Upper lobe of left lung (tissue), 6 donors: ENCODE measurements around the gene ANKZF1. TPM values are rescaled to one million over a fixed set of nuclear protein-coding genes. Genes with fewer than 3 reads are reported as not detected.
"Not testable (repeated sequence)": the region's sequence is repeated elsewhere in the genome, so short reads cannot be mapped to it uniquely, and the experiment has no call there.

Experiments
- ATAC-seq, 2 donors: fragments of 200-7000 bp; cut with Tn5 transposase; one replicate each; pipeline ENCODE4 v1.9.1; 2022; ENCODE audit warnings: mild to moderate bottlenecking in 2 of 2, moderate library complexity in 2 of 2; ENCODE audit not compliant: low FRiP score in 2 of 2
- DNase-seq, 2 donors: peaks; one replicate each; pipeline ENCODE4 v3.0.0-alpha.2; 2019 to 2020
- H3K27ac ChIP-seq, 4 donors: fragments of 200-600 bp; sonication (generic); one replicate each; pipeline ENCODE4 v1.5.1; 2016 to 2019
- H3K27me3 ChIP-seq, 4 donors: fragments of 200-600 bp; sonication (generic); one replicate each; pipeline ENCODE4 v1.5.1; 2017 to 2019
- H3K36me3 ChIP-seq, 4 donors: fragments of 200-600 bp; sonication (generic); one replicate each; pipeline ENCODE4 v1.5.1; 2016 to 2019
- H3K4me1 ChIP-seq, 4 donors: fragments of 200-600 bp; sonication (generic); one replicate each; pipeline ENCODE4 v1.5.1; 2018 to 2019
- H3K4me3 ChIP-seq, 4 donors: fragments of 200-600 bp; sonication (generic); one replicate each; pipeline ENCODE4 v1.5.1; 2017 to 2019; ENCODE audit warnings: mild to moderate bottlenecking in 2 of 4, moderate library complexity in 1 of 4
- H3K9me3 ChIP-seq, 4 donors: fragments of 200-600 bp; sonication (generic); one replicate each; pipeline ENCODE4 v1.5.1; 2018 to 2019
- EP300 ChIP-seq, 4 donors: sonication (generic); formaldehyde crosslinking; IDR thresholded peaks; one replicate each; pipeline ENCODE4 v1.5.1; 2017; ENCODE audit warnings: antibody characterized with exemption in 4 of 4, control low read depth in 2 of 4
- POLR2A ChIP-seq, 4 donors: fragments of 450-650 bp; IDR thresholded peaks; one replicate each; pipeline ENCODE4 v1.5.1; 2016 to 2017; ENCODE audit warnings: antibody characterized with exemption in 4 of 4, mild to moderate bottlenecking in 2 of 4
- POLR2AphosphoS5 ChIP-seq, 2 donors: sonication (generic); formaldehyde crosslinking; IDR thresholded peaks; one replicate each; pipeline ENCODE4 v1.5.1; 2017; ENCODE audit warnings: antibody characterized with exemption in 2 of 2
- WGBS, 2 donors: methylation state at CpG; one replicate each; pipeline ENCODE4 v1.1.5; 2017 to 2018; 5-methylcytosine and 5-hydroxymethylcytosine counted together
- total RNA-seq, 6 donors: library from RNA; depleted of rRNA in 4 of 6; stranded (reverse); fragments of >200 nt in 4 of 6; gene quantifications; one replicate each; pipeline versions ENCODE4 v1.1.0 to v1.2.1, GENCODE V29; 2016 to 2021
- TF ChIP-seq, protein P1 (sequence below), 6 experiments: fragments of 450-650 bp in 4 of 6; fragments of 200-600 bp in 2 of 6; sonication (generic) in 2 of 6; IDR thresholded peaks; one replicate each; pipeline ENCODE4 v1.5.1; 2016 to 2019; ENCODE audit warnings: antibody characterized with exemption in 6 of 6
- donor health status: DM: no; HTN: no; CAD: no; lungs with moderate emphysema.
- donor health status: DM: no; HTN: yes; CAD: no; lungs with severe emphysema.

Gene ANKZF1
- total RNA-seq, 6 donors from 2014 or later = 26.0 to 339 (median 67.2) TPM

DNA sequence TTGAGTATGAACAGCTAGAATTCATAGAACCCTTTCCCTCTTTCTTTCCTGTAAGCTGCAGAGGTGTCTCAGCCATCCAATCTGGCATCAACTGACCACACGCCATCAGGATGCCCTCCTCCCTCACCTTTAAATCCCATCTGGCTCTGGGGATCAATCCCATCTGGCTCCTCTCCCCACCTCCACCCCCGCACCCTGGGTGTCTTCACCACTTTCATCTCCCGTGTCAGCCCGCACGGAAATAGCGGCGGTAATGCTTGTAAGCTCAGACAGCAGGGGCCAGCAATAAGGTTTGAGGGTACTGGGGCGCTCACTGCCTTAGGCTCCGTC lies 22.9 kb downstream of the ANKZF1 start:
- Histone ChIP-seq H3K27me3 (no peaks in the 10 kb centered on the region), H3K9me3 (no peaks in the 10 kb centered on the region), H3K4me1 (peaks cover 56 to 76% (median 65%) of the 10 kb centered on the region in 4 donors), H3K4me3 (peak overlapping the region; percentile 59 to 83 (median 70)), H3K36me3 (peaks cover 2 to 29% (median 11%) of the 10 kb centered on the region in 4 donors), H3K27ac (peak overlapping the region; percentile 70 to 96 (median 93))
- DNase-seq (no peak), ATAC-seq (no peak)
- TF ChIP-seq POLR2A (IDR thresholded peaks at IDR 0.05) = no peak
- TF ChIP-seq, protein P1, sequence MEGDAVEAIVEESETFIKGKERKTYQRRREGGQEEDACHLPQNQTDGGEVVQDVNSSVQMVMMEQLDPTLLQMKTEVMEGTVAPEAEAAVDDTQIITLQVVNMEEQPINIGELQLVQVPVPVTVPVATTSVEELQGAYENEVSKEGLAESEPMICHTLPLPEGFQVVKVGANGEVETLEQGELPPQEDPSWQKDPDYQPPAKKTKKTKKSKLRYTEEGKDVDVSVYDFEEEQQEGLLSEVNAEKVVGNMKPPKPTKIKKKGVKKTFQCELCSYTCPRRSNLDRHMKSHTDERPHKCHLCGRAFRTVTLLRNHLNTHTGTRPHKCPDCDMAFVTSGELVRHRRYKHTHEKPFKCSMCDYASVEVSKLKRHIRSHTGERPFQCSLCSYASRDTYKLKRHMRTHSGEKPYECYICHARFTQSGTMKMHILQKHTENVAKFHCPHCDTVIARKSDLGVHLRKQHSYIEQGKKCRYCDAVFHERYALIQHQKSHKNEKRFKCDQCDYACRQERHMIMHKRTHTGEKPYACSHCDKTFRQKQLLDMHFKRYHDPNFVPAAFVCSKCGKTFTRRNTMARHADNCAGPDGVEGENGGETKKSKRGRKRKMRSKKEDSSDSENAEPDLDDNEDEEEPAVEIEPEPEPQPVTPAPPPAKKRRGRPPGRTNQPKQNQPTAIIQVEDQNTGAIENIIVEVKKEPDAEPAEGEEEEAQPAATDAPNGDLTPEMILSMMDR (IDR thresholded peaks at IDR 0.05) = no peak
- no peak for TF ChIP-seq EP300 (IDR thresholded peaks at IDR 0.05)
- TF ChIP-seq POLR2AphosphoS5 (IDR thresholded peaks at IDR 0.05) = no peak
- 9 to 18% methylated on average over 4 to 9 of the region's 9 CpGs for WGBS, 2 donors

DNA sequence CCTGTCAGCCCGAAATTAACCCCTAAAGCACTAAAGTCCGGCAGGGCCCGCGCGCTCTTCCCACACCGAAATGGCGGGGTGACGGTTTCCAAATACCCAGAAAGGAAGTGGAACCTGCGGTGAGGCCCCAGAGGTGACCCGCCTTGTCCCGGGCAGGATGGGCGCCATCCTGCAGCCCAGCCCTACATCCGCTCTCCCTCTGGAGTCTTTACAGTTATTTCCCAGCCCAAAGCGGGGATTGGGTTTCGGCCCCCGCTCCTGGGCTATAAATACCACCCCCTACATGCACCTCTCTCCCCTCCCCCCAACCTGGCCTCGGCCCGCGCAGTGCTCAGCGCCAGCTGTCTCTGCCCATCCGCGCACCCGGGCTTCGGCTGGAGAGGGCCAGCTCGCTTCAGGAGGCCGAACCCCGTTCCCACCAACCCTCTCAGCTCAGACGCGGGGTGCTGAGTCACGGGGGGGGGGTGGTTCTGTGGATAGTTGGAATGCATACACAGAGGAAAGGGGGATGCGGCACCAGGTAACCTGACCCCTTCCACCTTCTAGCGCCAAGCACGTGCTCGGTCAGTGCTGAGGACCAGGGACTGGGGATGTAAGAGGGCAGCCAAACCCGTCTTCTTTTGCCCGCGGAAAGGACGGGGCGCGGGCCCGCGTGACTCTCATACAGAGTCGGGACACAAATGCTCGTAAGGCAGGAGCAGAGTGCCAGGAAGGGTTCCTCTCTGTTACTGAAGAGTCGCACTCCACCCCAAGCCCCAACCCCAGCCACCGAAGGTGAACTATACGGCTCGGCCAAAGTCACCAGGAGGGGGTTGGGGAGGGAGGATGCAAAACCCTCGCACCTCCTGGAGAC lies 23.5 kb downstream of the ANKZF1 start, which contains the start of gene TUBA4B:
TUBA4B (plus strand) TSS at position 344 of the 853 bp plus-strand sequence; CDS start at position 509, 165 bp downstream.
- TF ChIP-seq POLR2A (IDR thresholded peaks at IDR 0.05) (no peak), POLR2AphosphoS5 (IDR thresholded peaks at IDR 0.05) (peak in 1 of 2 donors; percentile 27), EP300 (IDR thresholded peaks at IDR 0.05) (no peak)
- TF ChIP-seq, protein P1 (IDR thresholded peaks at IDR 0.05) = no peak
- Histone ChIP-seq H3K4me1 (peaks cover 52 to 71% (median 59%) of the 10 kb centered on the region in 4 donors), H3K27me3 (no peaks in the 10 kb centered on the region), H3K36me3 (peaks cover 2 to 23% (median 9%) of the 10 kb centered on the region in 4 donors), H3K4me3 (peak within 1 kb of the TSS; percentile 59 to 83 (median 70)), H3K9me3 (no peaks in the 10 kb centered on the region), H3K27ac (peak within 1 kb of the TSS; percentile 70 to 96 (median 93))
- ATAC-seq (peak; percentile 16 to 25), DNase-seq (peak; percentile 58 to 87)
- WGBS, 2 donors = 0 to 2% methylated on average over 3 to 42 of the region's 49 CpGs

DNA sequence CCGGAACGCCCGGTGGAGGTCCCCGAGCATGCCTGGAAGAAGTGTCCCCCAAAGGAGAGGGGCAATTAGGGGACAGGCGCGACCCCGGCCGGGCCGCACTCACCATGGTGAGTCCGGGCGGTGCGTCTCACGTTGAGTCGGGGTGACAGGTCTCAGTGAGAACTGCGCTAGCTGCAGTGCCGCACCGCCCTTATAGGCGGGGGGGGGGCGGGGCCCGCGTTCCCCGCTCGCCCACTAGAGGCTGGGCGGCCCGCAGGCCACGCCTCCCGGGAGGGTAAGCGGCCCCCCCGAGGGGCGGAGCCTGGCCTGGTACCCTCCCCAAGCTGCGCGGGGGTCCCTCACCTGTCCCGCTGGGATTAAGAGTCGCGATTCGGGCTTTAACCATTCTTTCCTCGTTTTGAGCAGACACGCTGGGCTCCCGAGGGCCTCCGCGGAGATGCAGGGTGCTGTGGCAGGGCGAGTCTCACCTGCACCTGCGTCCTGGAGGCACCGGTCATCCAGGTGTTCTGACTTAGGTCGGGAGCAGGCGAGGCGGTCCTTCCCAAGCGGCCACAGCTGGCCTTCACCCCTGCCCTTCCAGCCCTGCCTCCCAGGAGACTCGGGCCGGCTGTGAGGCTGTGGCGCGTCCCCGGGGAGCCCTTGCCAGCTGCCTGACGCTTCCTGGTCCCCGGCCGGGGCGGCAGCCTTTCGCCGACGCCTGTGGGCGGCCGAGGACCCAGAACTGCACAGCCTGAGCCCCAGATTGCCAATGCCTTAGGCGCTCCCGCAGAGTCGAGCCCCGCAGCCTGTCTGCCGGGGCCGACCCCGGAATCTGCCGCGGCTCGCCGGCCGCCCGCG lies 24.4 kb downstream of the ANKZF1 start, which contains the start of gene TUBA4A:
TUBA4A (minus strand) TSS at position 166 of the 837 bp plus-strand sequence; CDS start at position 106, 60 bp downstream.
- Histone ChIP-seq H3K36me3 (peaks cover 0 to 16% (median 6%) of the 10 kb centered on the region in 4 donors), H3K9me3 (no peaks in the 10 kb centered on the region), H3K27me3 (no peaks in the 10 kb centered on the region), H3K27ac (peak within 1 kb of the TSS; percentile 70 to 96 (median 93)), H3K4me3 (peak within 1 kb of the TSS; percentile 59 to 83 (median 70)), H3K4me1 (peaks cover 43 to 62% (median 51%) of the 10 kb centered on the region in 4 donors)
- ATAC-seq = peak; percentile 93 to 95
- DNase-seq = peak; percentile 94 to 97
- peak; percentile 93 to 99 for TF ChIP-seq POLR2AphosphoS5 (IDR thresholded peaks at IDR 0.05)
- TF ChIP-seq, protein P1 (IDR thresholded peaks at IDR 0.05) = peak in 4 of 6 experiments; percentile 32 to 53 (median 48)
- peak in 3 of 4 donors; percentile 90 to 98 (median 98) for TF ChIP-seq POLR2A (IDR thresholded peaks at IDR 0.05)
- no peak for TF ChIP-seq EP300 (IDR thresholded peaks at IDR 0.05)
- WGBS, 2 donors = 0% methylated on average over 18 to 33 of the region's 76 CpGs

DNA sequence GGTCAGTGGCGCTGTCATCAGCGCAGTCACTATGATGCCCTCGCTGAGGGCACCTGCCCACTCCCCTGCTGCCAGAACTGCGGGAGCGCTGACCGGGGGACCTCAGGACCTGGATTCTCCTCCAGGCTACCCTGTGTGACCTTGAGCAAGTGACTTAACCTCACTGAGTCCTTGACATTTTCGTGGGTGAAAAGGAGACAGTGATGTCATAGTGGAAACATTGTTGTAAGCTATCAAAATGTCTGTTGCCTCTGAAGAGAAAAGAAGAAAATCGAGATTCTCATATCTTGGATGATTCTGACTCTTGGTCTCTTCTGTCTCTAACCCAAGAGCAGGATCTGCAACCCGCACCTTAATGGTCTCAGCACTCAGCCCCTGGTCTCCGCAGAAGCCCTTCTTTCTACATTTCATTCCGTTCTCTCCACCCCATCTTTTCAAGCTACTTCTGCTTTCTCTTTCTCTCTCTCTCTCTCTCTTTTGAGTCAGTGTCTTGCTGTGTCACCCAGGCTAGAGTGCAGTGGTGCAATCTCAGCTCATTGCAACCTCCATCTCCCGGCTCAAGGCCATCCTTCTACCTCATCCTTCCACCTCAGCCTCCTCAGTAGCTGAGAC lies 25.1 kb downstream of the ANKZF1 start:
- TF ChIP-seq POLR2A (IDR thresholded peaks at IDR 0.05) (no peak), POLR2AphosphoS5 (IDR thresholded peaks at IDR 0.05) (peak; percentile 7 to 24), EP300 (IDR thresholded peaks at IDR 0.05) (no peak)
- TF ChIP-seq, protein P1 (IDR thresholded peaks at IDR 0.05) = peak in 1 of 6 experiments; percentile 4
- Histone ChIP-seq H3K27me3 (no peaks in the 10 kb centered on the region), H3K36me3 (peaks cover 0 to 16% (median 6%) of the 10 kb centered on the region in 4 donors), H3K4me1 (peaks cover 36 to 55% (median 44%) of the 10 kb centered on the region in 4 donors), H3K27ac (peak overlapping the region; percentile 70 to 96 (median 93)), H3K4me3 (peak overlapping the region; percentile 59 to 83 (median 70)), H3K9me3 (no peaks in the 10 kb centered on the region)
- WGBS, 2 donors = 25 to 44% methylated on average over 6 to 9 of the region's 12 CpGs
- ATAC-seq = peak in 1 of 2 donors; percentile 55
- peak in 1 of 2 donors; percentile 51 for DNase-seq

DNA sequence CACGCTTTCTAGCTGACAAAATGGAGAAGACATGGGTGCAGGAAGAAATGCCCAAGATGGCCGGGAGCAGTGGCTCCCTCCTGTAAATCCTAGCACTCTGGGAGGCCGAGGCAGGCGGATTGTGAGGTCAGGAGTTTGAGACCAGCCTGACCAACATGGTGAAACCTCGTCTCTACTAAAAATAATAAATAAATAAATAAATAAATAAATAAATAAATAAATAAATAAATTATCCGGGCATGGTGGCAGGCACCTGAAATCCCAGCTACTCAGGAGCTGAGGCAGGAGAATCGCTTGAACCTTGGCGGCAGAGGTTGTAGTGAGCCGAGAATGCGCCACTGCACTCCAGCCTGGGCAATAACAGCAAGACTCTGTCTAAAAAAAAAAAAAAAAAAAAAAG lies 29.3 kb downstream of the ANKZF1 start:
- 83% methylated on average over 10 of the region's 10 CpGs for WGBS, 2 donors
- H3K36me3 ChIP-seq = not testable (repeated sequence)

More for the DNA sequence above, 29.3 kb downstream of the ANKZF1 start:
- H3K9me3 ChIP-seq, DNase-seq, ATAC-seq, H3K27ac ChIP-seq, H3K4me3 ChIP-seq, H3K27me3 ChIP-seq: not testable (repeated sequence)
- H3K4me1 ChIP-seq = peaks cover 9 to 13% (median 12%) of the 10 kb centered on the region in 4 donors
